HG03095 (cell line): Measurements from ENCODE around the gene JMJD4.

Experiments
- ATAC-seq: cut with Tn5 transposase; IDR thresholded peaks from one replicate; pipeline ENCODE4 v1.9.1; 2021; ENCODE audit warnings: moderate library complexity; ENCODE audit not compliant: unreplicated experiment

The JMJD4 gene

DNA sequence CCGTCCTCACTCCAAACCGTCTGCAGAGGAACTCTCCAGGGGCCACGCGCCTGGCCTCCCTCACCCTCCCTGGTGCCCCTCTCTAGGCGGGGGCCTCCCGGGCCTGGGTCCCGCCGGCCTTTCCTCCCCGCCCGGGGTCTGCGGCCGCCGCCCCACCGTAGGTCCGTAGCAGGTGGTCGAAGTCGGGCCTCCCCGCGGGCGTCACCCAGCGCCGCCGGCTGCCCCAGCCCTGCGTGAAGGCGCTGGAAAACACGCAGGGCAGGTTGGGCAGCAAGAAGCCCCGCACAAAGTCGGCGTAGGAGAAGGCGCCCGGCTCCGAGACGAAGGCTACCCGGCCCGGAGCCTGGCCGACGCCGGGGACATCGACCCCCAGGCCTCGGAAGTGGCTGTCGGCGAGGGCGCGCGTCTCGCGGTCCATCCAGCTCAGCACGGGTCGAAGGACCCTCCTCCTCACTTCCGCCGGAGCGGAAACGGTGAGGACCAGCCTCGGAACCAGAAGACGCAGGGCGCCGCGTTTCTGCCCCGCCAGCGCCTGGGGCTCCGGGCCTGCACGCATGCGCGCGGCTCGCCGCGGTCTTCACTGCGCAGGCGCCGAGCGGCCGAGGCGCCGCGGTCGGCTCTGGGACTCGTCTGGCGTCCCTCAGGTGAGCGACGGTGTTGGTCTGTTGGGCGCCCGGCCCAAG is at the start of gene JMJD4, which contains the start of gene SNAP47:
TSS of gene JMJD4 (minus strand) at position 447 of the 683 bp plus-strand sequence. CDS start at position 418, 29 bp downstream.
TSS of gene SNAP47 (plus strand) at position 580 of the 683 bp plus-strand sequence. CDS start 12,302 bp downstream, outside the sequence.
- peak; percentile 86 for ATAC-seq

GRCh38 chr1:227782226-227782625 is 47.1 kb upstream of the JMJD4 start:
- ATAC-seq = no peak

DNA sequence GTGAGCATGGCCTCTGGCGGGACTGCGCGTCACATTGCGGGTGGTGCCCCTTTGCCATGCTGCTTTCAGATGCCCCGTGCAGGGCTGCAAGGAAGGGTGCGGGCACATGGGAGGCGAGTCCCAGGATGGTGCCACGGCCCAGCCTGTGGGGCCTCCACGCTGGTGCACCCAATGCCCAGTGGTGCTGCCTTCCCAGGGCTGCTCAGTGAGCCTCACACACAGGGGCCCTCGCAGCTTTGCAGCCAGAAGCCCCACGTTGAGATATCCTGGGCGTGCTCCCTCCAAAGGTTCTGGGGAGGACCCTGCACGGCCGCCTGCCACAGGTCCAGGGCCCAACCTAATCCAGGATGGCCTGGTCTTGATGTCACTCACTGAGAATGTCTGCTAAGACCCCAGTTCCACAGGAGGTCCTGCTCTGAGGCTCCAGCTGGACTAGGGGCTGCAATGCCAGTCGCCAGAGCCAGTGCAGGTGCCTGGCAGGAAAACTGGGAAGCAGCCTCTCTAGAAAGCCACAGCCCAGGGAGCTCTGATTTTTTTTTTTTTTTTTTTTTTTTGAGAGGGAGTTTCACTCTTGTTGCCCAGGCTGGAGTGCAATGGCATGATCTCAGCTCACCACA is 46.3 kb upstream of the JMJD4 start:
- no peak for ATAC-seq

GRCh38 chr1:227780101-227781044 is 45.3 kb upstream of the JMJD4 start:
- ATAC-seq = no peak

DNA sequence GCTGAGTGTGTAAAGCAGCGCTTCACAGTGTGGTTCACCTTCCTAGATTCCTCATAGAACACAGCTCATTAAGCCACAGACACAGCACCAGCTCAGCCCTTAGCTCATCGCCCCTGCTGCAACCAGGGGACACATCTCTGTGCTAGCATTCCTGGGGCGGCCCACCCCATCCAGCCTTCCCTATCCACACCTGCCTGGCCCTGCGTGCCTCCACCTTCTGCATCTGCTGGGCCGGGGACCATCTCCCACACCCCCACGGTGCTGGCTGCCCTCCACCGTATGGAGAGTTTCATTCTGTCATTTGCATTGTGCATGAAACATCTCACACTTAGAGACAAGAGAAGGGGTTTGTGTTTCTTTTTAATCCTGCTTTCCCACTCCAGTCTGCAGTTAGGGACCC is 44.6 kb upstream of the JMJD4 start:
- ATAC-seq = no peak

DNA sequence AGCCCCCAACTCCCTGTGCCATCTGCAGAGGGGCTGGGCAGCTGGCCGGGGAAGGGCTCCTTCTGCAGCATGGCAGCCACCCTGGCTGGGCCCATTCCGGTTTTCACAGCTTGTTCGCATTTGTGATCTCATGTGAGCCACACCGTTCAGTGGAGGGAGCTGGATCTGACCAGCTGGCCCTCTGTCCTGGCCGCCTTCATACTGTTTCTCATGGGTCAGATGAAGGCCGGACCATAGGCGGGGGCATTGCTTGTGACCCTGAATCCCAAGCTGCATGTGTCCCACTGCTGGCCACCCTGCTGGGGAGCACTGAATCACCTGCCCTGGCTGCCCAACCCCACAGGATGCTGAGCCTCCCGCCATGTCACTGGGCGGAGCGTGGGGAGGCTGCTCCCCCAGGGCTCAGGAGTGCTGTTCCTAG is 43.9 kb upstream of the JMJD4 start:
- ATAC-seq = no peak

DNA sequence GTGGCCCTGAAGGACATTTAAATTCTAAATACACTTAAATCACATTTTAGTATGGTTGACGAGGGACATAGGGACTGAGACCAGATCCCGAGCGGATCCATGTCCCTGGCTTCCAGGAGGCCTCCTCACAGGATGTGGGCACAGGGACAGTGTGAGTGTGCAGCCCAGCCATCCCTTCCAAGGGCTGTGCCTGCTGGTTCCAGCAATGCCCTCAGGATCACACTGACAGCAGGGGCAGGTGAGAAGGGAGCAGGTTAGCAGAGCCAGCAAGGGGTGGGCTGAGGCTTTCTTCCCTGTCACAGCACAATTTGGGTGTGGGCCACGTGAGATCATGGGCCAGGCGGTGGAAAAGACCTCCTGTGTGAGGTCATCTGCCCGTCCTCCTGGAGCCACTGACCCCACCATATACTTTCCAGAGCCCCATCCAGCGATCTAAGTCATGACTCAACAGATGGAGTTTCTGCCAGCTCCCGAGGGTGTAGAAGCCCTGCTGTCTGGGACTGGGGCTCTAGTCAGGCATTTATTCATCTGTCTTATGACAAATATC is 43.4 kb upstream of the JMJD4 start:
- ATAC-seq = no peak

- no peak for ATAC-seq
Observed at GRCh38 chr1:227777646-227778045, 42.5 kb upstream of the JMJD4 start.

DNA sequence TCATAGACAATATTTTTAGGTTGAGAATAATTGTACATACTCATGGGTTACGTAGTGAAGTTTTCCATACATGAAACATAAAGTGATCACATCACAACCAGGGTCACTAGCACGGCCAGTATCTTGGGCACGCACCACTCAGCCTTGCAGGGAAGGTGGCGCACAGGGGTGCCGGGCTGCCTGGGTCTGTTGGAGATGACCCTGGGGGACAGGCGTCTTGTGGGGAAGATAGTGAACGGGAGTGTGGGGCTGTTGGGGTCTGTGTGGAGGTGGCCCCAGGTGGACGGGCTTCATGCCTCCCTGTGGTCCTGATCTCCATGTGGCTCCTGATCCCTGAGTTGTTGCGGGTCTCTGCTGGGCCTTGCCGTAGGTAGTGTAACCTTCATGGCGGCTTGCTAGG is 42.1 kb upstream of the JMJD4 start:
- ATAC-seq = no peak

DNA sequence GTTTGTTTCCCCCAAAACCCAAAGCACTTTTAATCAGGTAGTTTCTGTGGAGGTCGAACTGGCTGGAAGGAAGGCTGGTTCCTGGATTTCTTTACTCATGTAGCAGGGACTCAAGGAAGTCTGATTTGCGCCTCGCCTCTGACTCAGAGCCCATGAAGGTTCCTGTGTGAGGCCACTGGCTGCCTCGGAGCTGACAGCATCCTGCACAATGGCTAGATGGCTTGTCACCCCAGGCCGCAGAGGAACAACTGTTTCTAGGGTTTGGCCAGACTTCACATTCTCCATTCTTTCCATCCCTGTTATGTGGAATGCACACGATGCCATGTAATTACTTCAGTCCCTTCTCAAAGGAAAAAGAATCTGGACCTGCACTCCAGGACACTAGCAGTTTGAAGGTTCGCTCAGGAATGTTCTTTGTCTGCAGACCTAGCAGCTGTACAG is 41.2 kb upstream of the JMJD4 start:
- ATAC-seq = no peak

DNA sequence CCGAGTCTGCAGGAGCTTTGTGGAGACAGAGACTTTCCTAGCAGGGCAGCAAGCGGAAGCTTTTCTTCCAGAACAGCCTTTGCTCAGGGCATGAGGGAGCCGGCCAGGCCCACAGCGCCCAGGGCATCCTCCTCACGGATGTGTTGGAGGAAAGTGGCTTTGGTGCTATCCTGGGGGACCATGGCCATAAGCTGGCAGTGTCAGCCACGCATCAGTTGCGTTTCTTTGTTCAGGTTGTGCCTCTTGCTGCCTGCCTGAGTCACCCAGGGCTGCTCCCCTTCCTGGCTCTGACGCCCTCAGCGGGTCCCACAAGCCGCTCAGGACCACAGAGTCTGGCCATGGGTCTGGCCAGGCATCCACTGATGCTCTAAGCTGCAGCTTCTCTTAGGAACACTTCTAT is 40.7 kb upstream of the JMJD4 start:
- ATAC-seq = no peak

DNA sequence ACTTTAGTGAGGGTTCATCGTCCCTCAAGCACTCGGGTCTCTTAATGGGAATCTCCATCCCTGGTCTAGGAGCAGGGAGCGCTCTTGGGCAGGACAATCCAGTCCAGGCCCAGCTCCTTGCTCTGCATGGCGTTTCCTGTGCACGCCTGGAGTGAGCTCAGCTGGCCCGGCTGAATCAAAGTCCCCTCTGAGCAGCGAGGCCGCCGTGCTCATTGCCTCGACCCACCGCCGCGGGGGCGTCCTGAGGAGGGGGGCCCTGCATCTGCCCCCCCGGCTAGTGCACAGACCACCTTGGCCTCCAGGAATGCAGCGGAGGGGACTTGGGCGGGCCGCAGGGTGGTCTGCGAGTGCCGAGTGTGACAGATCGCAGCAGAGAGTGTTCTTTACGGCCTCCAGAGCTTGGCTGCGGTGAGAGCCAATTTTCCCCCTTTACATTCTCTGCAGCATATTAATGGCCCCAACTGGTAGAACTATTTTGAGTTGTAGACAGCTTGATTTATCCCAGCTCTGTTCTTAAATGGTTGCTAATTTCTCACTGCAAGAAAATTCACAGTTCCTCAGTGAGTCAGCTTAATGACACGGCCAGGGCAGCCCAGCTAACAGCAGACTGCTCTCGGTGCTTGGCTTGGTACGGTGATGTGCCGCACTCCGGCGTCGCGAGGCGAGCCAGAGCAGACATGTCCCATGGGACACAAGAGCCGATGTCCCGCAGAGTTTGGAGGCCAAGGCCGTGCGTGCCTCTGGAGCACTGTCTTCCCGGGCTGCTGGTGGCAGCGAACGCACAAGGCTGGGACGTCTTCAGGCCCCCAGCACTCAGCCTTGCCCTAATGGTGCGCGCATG is 39.9 kb upstream of the JMJD4 start:
- ATAC-seq = no peak

DNA sequence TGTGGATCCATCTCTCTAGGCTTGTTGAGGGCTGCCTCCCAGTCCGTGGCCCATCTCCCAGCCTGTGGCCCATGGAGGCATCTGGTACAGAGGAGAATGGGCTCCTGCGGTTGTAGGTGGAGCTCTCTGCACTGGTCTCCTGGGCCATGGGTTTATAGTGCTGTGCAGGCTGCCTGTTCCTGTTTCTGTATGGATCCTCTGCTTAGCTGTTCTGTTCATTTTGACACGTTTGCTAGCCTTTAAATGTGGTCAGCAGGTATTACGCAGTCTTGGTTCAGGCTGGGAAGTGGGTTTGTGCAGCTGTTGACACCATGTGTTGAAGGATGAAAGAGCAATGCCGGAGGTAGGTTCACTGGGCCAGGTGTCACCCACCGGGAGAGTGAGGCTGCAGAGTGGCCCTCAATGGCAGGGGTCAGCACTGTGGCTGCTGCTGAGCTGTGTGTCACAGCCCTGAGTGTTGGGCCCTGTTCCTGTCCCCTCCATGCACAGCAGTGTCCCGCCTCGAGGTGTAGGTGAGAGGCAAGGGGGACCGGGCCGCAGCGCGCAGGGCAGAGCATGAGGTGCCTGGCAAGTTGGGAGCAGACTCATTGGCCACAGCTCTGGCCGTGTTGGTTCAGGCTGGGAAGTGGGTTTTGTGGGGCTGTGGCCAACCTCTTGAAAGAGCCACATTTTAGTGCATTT is 39.1 kb upstream of the JMJD4 start:
- ATAC-seq = no peak

DNA sequence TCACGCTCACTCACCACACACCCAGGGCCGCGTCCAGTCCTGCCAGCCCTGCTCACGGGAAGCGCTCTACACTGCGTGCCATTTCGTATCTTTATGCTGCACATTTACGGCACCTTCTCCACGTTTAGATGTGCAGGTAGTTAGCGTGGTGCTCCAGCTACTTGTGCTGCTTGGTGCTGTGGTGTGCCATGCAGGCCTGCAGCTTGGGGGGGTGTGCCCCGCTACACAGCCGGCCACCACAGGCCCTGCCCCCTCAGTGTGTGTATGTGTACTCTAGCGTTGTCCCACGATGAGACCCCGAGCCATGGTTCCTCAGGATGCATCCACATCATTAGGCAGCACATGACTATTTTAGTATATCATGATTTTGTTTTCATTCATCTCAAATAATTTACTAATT is 38.5 kb upstream of the JMJD4 start:
- no peak for ATAC-seq

- no peak for ATAC-seq
Observed at GRCh38 chr1:227771771-227772170, 36.7 kb upstream of the JMJD4 start.

DNA sequence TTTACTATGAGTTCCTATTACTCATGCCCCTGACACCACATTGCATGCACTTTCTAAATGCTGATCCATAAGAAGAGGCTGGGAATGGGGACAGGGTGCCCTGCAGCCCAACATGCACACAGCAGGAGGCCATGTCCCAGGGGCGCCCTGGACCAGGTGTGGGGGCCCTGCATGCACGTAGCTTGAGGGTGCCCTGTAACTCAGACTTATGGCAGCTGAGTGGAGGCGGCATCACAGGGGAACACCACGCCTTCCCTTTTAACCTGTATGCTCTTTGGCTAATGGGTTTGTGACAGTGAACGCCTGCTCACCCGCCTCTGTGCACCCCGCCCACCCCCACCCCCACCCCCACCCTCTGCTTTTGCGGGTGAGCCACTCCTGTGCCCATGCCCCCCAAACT is 36.2 kb upstream of the JMJD4 start:
- no peak for ATAC-seq

DNA sequence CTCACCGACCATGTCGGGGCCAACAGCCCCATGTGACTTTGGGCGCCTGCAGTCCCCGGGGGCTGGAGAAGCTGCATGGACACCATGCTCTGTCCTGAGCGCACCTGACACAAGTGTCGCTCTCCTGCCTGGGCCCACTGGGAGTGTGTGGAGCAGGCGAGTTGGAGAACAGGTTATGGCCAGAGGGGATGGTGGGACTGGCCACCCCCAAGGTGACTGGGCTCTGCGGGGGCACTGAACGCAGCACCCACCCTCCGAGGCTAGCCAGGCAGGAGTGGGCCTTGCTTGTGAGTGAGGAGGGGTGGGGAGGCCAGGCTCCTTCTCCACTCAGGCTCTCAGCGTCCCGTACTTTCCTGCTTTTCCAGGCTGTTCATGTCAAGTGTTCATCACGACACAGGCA is 35.7 kb upstream of the JMJD4 start:
- no peak for ATAC-seq

DNA sequence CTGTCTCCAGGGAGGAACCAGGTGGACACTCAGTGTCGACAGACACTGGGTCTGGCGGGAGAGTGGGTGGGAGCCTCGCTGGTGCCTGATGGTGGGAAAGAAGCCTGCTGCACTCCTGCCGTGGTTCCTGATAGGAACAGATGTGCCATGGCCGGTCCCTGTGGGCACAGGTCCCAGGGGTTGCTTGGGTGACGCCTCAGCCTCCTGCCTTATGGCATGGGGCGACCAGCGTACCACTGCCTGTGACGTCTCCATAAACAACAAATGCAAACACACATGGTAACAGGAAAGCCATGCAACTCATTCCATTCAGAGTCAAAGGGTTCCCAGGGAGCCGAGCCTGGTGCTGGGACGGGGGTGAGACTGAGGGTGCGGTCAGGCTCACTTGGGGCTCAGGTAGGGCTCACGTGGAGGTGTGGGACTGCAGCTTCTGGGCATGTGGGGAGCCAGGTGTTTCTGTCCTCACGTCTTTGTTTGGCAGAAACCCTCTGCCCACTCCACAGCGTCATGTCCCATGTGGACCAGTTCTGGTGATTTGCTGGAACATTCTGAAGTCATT is 34.9 kb upstream of the JMJD4 start:
- no peak for ATAC-seq
